DMS79 treated with DMSO at 0.1 percent for 48 hours (cell line): ENCODE results near the gene YWHAE.
"Not testable (repeated sequence)": the region's sequence is repeated elsewhere in the genome, so short reads cannot be mapped to it uniquely, and the experiment has no call there.

Experiments
- DNase-seq: peaks from one replicate; lab custom pipeline; 2025; lab: John Stamatoyannopoulos, UW

YWHAE gene

DNA sequence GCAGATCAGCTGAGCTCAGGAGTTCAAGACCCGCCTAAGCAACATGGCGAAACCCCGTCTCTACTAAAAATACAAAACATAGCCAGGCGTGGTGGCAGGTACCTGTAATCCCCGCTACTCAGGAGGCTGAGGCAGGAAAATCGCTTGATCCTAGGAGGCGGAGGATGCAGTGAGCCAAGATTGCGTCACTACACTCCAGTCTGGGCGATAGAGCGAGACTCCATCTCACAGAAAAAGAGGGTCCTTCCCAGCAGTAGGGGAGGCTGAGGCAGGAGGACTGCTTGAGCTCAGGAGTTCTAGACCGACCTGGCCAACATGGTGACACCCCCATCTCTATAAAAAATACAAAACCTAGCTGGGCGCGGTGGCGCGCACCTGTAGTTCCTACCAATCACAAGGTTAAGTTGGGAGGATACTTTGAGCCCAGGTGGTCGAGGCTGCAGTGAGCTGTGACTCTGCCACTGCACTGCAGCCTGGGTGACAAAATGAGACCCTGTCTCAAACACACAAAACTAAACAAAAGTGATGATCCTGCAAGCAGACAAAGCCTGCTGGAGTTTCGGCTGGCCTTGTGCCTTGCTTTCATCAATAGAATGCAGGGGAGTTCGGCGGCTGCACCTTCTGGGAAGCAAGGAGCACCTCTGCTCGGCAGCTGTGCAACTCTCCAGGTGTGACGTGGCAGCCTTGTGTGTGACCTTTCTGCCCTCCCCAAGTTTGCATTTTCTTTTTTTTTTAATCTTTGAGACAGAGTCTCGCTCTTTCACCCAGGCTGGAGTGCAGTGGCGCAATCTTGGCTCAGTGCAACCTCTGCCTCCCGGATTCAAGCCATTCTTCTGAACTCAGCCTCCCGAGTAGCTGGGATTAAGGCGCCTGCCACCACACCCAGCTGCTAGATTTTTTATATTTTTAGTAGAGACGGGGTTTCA is 12.4 kb upstream of the YWHAE start:
- no peak for DNase-seq

- no peak for DNase-seq
These were observed 2.2 kb upstream of the YWHAE start for GRCh38 chr17:1402262-1402586.

DNA sequence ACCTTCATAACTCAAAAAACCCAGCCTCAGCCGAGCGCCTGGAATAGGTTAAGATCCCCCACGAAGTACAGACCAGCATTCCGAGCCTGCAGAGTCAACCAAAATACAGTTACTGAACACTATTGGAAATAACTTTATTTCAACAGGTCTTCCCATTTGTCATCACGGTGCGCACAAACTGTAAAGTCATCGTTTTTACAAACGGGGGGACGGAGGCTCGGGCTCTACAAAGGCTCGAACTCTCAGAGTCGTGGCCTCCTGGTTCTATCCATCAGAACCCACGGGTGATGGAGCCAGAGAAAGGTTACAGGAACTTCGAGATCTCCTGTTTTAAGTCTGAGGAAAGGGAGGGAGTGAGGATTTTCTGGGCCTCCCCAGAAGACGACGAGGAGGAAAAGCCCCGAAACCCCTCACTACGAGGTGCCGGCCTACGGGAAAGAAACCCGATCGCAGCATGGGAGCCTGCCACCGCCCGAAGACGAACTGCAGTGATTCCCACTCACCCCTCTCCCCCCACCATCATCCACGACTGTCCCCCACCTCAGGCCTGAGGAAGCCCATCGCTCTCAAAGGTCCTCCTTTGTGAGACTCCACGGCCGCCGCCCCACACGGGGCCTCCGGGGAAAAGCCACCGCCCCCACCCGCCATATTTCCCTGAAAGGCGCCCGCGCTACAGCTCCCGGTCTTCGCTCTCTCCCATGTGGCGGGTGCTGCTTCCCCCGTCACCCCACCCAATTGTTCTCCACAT is 917 bp downstream of the YWHAE start:
- no peak for DNase-seq

- no peak for DNase-seq
These were observed 2.0 kb downstream of the YWHAE start for GRCh38 chr17:1398028-1398427.

GRCh38 chr17:1395876-1396665 is 4.0 kb downstream of the YWHAE start:
- DNase-seq: not testable (repeated sequence)

- DNase-seq: no peak
These were observed 8.4 kb downstream of the YWHAE start for GRCh38 chr17:1391577-1391976.

GRCh38 chr17:1390432-1391367 is 9.3 kb downstream of the YWHAE start:
- no peak for DNase-seq

DNA sequence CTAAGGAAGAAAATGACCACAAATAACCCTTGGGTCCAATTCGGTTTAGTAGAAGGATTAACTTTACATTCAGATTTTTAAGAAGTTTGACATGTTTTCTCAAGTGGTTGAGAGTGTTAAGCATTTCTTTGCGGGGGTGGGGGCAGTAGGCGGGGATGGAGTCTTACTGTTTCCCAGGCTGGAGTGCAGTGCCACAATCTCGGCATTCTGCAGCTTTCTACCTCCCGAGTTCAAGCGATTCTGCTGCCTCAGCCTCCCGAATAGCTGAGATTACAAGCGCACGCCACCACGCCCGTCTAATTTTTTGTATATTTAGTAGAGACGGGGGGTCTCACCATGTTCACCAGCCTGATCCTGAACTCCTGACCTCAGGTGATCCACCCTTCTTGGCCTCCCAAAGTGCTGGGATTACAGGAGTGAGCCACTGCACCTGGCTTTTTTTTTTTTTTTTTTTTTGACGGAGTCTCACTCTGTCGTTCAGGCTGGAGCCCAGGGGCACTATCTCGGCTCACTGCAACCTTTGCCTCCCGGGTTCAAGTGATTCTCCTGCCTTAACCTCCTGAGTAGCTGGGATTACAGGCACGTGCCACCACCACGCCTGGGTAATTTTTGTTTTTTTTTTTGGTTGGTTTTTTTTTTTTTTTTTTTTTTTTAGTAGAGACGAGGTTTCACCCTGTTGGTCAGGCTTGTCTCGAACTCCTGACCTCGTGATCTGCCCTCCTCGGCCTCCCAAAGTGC is 12.4 kb downstream of the YWHAE start:
- DNase-seq: not testable (repeated sequence)

GRCh38 chr17:1386675-1387190 is 13.3 kb downstream of the YWHAE start:
- DNase-seq: not testable (repeated sequence)

DNA sequence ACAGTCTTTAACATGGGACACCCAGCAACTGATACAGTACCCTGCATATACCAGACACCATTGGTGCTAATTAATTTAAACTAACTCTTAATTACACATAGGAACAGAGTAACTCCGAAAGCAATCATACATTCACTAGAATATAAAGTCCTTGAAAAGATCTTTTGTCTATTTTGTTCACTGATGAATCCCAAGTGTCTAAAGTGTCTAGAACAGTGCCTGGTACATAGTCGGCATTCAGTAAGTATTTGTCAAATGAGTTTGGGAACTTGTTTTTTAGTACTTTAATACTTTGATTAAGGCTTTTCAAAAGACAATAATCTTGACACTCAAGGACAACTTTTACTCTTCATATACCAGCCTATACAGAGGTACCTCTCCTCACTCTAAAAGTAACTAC is 13.8 kb downstream of the YWHAE start:
- DNase-seq: no peak

- no peak for DNase-seq
These were observed 14.2 kb downstream of the YWHAE start for GRCh38 chr17:1385861-1386260.

- DNase-seq: no peak
These were observed 15.1 kb downstream of the YWHAE start for GRCh38 chr17:1384905-1385435.

DNA sequence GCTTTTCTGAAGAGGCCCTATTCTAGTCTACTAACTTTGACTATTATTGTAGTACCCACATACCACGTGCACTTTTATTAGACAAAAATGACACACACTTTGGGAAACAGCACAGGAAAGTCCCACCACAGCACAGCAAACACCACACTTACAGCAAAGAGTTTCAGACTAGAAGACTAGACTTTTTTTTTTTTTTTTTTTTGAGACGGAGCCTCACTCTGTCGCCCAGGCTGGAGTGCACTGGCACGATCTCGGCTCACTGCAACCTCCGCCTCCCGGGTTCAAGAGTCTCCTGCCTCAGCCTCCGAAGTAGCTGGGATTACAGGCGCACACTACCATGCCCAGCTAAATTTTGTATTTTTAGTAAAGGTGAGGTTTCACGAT is 20.1 kb downstream of the YWHAE start:
- no peak for DNase-seq

GRCh38 chr17:1379208-1379929 is 20.7 kb downstream of the YWHAE start:
- DNase-seq: no peak

GRCh38 chr17:1378476-1378860 is 21.6 kb downstream of the YWHAE start:
- DNase-seq: not testable (repeated sequence)

DNA sequence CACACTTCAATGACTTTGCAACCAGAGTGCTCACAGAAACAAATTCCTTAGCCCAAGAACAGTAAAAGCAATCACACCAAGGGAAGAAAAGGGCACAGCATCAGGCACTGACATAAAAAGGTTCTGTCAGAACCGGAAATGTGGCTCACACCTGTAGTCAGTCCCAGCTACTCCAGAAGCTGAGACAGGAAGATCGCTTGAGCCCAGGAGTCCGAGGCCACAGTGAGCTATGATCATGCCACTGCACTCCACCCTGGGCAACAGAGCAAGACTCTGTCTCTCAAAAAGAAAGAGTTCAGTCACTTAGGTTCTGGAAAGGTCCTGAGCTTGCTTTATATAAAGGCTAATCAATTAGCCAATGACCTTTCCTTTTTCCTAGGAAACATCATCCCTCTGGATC is 22.7 kb downstream of the YWHAE start:
- no peak for DNase-seq

- no peak for DNase-seq
These were observed 24.0 kb downstream of the YWHAE start for GRCh38 chr17:1376061-1376460.

DNA sequence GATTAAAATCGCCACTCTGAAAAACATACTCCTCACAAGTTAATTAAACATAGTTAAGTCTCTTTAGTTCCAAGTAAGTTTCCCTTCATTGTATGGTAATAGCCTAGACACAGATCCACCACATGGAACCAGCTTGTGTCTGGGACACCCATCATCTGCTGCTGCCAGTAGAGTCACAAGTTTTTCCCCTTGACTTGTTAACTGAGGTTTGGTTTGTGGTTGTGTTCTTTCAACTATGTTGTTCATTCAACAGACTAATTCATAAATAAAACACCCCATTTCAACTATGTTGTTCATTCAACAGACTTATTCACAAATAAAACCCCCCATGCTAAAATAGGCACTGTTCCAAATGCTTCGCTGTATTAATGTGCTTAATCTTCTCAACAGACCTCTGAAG is 24.4 kb downstream of the YWHAE start:
- no peak for DNase-seq

GRCh38 chr17:1374431-1375177 is 25.4 kb downstream of the YWHAE start:
- no peak for DNase-seq
